HL-60 (cell line): ENCODE data around the gene LRMDA.

Experiments
- DNase-seq, 2 experiments: peaks; one replicate each; pipeline ENCODE4 v3.0.0-alpha.2; 2010 to 2020; ENCODE audit warnings: low read depth in 1 of 2, low spot score in 1 of 2
- H3K27ac ChIP-seq: fragments of 250-450 bp; sonication (Bioruptor Pico); replicated peaks from 2 replicates; pipeline ENCODE4 v1.5.1; 2020; ENCODE audit warnings: mild to moderate bottlenecking, moderate library complexity
- H3K27me3 ChIP-seq: fragments of 250-450 bp; sonication (Bioruptor Pico); 2 replicates; pipeline ENCODE4 v1.5.1; 2021; ENCODE audit warnings: mild to moderate bottlenecking, moderate library complexity; ENCODE audit not compliant: insufficient read depth, poor library complexity, severe bottlenecking
- H3K4me3 ChIP-seq: replicated peaks from 2 replicates; pipeline ENCODE4 v1.5.1; 2011; ENCODE audit warnings: mild to moderate bottlenecking, control low read depth, low read length; ENCODE audit not compliant: insufficient read depth
- GABPA ChIP-seq: IDR thresholded peaks from 2 replicates; pipeline ENCODE4 v1.6.1; 2012; ENCODE audit warnings: low read depth
- POLR2AphosphoS5 ChIP-seq: IDR thresholded peaks from 2 replicates; pipeline ENCODE4 v1.6.1; 2012; ENCODE audit warnings: low read depth
- SPI1 ChIP-seq: IDR thresholded peaks from 2 replicates; pipeline ENCODE4 v1.6.1; 2012; ENCODE audit warnings: low read depth, mild to moderate bottlenecking, borderline replicate concordance
- TF ChIP-seq, protein P1 (sequence below): IDR thresholded peaks from 2 replicates; pipeline ENCODE4 v1.6.1; 2012; ENCODE audit warnings: low read depth; ENCODE audit not compliant: insufficient replicate concordance
- TF ChIP-seq, protein P2 (sequence below): IDR thresholded peaks from one replicate; pipeline ENCODE4 v1.5.1; 2011; ENCODE audit warnings: low read length, control low read depth, inconsistent platforms; ENCODE audit not compliant: insufficient read depth

Gene LRMDA

DNA sequence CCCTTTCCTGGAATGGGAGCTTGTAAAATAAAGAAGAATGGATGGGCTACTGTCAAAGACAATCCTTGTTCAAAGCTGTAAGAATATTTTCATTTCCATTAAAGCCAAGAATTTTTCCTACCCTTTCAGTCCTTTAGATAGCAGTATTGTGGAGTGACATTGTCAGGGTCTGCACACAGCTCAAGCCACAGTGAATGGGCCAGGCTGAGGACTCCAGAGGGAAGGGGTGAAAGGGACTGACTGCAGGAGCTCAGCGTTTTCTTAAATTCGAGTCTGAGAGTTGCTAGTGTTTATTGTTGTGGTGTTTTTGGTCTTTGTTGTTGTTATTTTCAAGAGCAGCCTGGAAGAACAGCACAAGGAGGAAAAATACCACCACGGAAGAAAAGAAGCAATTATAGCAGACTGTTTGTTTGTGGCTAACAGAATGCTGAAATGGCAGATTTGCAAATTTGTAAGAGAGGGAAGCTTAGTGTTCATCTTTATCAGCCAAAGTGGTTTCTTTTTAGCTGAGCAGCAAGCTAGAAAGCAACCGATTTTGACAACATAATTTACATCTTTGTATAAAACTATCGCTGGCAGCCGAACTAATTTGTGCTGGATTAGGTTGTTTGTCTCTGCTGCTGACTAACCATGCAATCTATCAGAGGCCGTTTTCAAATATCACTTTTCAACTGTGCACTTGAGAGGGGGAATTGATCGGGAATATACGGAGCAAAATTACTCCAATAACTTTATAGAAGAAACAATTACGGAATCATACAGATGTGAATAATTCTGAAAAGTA is 192.1 kb downstream of the LRMDA start:
- no peaks in the 10 kb centered on the region for H3K27me3 ChIP-seq
- no peak for DNase-seq
- H3K4me3 ChIP-seq: no peak overlapping the region
- TF ChIP-seq, protein P1, sequence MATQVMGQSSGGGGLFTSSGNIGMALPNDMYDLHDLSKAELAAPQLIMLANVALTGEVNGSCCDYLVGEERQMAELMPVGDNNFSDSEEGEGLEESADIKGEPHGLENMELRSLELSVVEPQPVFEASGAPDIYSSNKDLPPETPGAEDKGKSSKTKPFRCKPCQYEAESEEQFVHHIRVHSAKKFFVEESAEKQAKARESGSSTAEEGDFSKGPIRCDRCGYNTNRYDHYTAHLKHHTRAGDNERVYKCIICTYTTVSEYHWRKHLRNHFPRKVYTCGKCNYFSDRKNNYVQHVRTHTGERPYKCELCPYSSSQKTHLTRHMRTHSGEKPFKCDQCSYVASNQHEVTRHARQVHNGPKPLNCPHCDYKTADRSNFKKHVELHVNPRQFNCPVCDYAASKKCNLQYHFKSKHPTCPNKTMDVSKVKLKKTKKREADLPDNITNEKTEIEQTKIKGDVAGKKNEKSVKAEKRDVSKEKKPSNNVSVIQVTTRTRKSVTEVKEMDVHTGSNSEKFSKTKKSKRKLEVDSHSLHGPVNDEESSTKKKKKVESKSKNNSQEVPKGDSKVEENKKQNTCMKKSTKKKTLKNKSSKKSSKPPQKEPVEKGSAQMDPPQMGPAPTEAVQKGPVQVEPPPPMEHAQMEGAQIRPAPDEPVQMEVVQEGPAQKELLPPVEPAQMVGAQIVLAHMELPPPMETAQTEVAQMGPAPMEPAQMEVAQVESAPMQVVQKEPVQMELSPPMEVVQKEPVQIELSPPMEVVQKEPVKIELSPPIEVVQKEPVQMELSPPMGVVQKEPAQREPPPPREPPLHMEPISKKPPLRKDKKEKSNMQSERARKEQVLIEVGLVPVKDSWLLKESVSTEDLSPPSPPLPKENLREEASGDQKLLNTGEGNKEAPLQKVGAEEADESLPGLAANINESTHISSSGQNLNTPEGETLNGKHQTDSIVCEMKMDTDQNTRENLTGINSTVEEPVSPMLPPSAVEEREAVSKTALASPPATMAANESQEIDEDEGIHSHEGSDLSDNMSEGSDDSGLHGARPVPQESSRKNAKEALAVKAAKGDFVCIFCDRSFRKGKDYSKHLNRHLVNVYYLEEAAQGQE: no peak
- TF ChIP-seq SPI1 (no peak), GABPA (no peak), POLR2AphosphoS5 (no peak)
- TF ChIP-seq, protein P2, sequence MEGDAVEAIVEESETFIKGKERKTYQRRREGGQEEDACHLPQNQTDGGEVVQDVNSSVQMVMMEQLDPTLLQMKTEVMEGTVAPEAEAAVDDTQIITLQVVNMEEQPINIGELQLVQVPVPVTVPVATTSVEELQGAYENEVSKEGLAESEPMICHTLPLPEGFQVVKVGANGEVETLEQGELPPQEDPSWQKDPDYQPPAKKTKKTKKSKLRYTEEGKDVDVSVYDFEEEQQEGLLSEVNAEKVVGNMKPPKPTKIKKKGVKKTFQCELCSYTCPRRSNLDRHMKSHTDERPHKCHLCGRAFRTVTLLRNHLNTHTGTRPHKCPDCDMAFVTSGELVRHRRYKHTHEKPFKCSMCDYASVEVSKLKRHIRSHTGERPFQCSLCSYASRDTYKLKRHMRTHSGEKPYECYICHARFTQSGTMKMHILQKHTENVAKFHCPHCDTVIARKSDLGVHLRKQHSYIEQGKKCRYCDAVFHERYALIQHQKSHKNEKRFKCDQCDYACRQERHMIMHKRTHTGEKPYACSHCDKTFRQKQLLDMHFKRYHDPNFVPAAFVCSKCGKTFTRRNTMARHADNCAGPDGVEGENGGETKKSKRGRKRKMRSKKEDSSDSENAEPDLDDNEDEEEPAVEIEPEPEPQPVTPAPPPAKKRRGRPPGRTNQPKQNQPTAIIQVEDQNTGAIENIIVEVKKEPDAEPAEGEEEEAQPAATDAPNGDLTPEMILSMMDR: no peak
- H3K27ac ChIP-seq: no peak overlapping the region

DNA sequence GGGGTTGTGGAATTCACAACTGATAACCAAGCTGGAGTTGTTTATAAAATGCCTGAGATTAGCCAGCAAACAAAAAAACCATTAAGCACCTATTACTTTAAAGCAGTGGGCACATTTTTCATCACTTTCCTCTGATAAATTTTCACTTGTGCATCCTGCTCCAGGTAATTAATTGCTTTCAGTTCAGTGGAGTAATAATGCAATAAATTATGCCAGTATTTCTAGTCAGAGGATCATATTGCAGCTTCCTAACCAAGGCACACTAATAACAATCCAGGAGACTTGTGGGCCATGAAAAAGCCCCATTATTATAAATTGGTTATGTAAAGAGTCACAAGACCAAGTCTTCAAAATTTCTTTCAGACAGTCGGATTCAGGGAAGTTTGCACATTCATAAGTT is 193.2 kb downstream of the LRMDA start:
- TF ChIP-seq GABPA (no peak), POLR2AphosphoS5 (no peak), SPI1 (no peak)
- TF ChIP-seq, protein P1: no peak
- TF ChIP-seq, protein P2: no peak
- H3K27me3 ChIP-seq: no peaks in the 10 kb centered on the region

DNA sequence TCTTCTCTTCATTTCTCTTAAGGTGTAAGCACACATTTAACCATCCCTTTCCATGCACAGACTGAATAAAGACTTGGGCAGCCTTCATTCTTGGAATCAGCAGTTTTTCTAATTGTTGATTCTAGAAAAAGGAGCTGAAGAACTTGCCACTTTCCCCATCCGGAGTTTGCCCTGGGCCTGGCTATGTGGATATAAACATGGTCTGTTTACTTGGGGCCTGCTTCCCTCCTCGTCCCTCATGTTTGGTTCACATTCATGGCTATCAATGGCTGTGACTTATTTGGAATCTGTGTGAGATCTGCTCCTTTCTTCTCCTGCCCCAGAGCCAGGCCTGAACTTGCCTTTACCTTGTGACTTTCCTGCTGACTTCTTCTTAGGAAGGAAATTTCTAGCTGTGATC is 199.3 kb downstream of the LRMDA start:
- H3K27me3 ChIP-seq: no peaks in the 10 kb centered on the region
- TF ChIP-seq GABPA (no peak), SPI1 (no peak), POLR2AphosphoS5 (no peak)
- TF ChIP-seq, protein P2: no peak
- TF ChIP-seq, protein P1: no peak
- no peak for DNase-seq
- H3K4me3 ChIP-seq: no peak overlapping the region
- no peak overlapping the region for H3K27ac ChIP-seq

More for the DNA sequence above, 193.2 kb downstream of the LRMDA start:
- Histone ChIP-seq H3K4me3 (no peak overlapping the region), H3K27ac (no peak overlapping the region)
- DNase-seq: no peak
